Stimulated activated CD4-positive, alpha-beta T cell treated with anti-CD3 and anti-CD28 coated beads, Interleukin-4, amount 100 ng/mL, for 24 hours (primary cell): ENCODE measurements around the gene INPP5A.
A peak's percentile ranks its signal among the peaks of the same experiment; 100 is the strongest.
"Not testable (repeated sequence)": the region's sequence is repeated elsewhere in the genome, so short reads cannot be mapped to it uniquely, and the experiment has no call there.

ENCODE experiments used
- DNase-seq: peaks from one replicate; pipeline ENCODE4 v3.0.0-alpha.2; 2020

The INPP5A gene

DNA sequence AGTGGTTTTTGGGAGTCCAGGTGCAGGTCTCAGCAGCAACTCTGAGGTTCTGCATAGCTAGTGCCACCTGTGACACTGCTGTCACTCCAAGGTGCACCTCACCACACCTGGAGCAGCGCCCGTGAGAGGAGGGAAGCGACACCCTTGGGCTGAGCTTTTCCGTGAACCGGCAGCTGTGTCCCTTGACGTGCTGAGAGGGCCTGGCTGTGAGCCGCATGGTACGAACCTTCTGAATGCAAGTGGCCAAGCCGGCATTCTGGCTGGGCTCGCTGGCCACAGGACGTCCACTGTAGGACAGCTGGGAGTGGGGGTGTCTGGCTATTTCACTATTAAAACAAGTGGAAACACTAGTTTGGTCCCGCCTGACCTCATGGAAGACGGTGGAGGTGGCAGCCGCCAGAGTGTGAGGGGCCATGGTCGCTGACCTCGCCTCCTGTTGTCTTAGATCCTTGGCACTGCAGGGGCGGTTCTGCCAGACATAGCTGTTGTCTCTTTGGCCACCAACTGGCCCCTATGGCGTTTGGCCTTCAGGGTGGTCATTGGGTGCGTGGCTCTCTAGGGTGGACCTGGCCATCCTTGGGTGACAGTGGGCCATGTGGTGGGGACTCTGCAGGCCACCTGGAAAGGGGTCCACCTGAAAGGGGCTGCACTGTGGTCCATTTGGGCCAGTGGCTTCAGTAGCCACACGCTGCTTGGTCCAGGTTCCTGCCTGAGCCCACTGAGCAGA, 12.9 kb downstream of the INPP5A start:
- DNase-seq, result no peak

- DNase-seq, result no peak
Measured at GRCh38 chr10:132551093-132551807, 13.7 kb downstream of the INPP5A start.

- no peak for DNase-seq
Measured at GRCh38 chr10:132551808-132552130, 14.2 kb downstream of the INPP5A start.

- not testable (repeated sequence) for DNase-seq
Measured at GRCh38 chr10:132552635-132553034, 15.0 kb downstream of the INPP5A start.

- not testable (repeated sequence) for DNase-seq
Measured at GRCh38 chr10:132553568-132553967, 16.0 kb downstream of the INPP5A start.

GRCh38 chr10:132554053-132554990, 16.7 kb downstream of the INPP5A start:
- no peak for DNase-seq

- peak; percentile 35 for DNase-seq
Measured at GRCh38 chr10:132554991-132555647, 17.5 kb downstream of the INPP5A start.

GRCh38 chr10:132555648-132556575, 18.3 kb downstream of the INPP5A start:
- DNase-seq, result no peak

GRCh38 chr10:132556994-132557441, 19.4 kb downstream of the INPP5A start:
- DNase-seq, result no peak

DNA sequence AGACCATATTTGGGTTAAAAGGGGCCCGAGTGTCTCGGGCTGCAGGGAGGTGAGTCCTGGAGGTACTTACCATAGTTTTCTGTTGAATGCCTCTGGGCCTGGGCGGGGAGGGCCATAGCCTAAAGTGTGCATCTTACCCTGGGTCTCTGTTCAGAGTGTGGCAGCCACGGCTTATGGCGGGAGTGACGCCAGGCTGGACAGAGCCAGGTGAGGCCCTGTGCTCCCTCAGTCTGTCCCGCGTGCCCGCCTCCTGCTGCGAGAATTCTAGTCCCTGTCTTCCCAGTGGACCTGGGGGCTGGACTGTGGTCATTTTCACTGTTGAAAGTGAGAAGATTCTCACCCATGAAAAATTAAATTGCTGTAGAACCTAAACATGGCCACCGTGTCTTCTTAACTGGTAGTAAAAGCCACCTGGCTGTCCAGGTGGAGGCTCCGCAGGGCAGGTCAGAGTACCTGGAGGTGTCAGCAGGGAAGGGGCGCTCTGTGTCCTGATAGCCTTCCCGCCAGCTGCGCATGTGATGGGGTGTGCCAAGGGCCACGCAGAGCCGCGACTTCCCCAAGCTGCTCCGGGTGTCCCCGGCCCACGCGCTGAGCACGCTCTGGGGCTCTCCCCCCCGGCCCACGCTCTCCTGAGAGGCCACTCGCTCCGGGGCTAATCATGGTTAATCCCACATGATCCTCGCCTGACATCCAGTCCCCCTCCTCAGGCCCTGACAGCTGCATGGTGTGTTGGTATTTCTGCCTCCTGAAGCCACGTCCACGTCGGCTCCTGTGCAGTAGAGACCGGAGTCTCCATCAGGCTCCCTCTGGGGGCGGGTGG, 20.3 kb downstream of the INPP5A start:
- no peak for DNase-seq

- DNase-seq, result no peak
Measured at GRCh38 chr10:132558516-132559413, 21.2 kb downstream of the INPP5A start.

GRCh38 chr10:132559538-132559937, 22.0 kb downstream of the INPP5A start:
- no peak for DNase-seq

GRCh38 chr10:132560241-132560731, 22.7 kb downstream of the INPP5A start:
- DNase-seq, result no peak

DNA sequence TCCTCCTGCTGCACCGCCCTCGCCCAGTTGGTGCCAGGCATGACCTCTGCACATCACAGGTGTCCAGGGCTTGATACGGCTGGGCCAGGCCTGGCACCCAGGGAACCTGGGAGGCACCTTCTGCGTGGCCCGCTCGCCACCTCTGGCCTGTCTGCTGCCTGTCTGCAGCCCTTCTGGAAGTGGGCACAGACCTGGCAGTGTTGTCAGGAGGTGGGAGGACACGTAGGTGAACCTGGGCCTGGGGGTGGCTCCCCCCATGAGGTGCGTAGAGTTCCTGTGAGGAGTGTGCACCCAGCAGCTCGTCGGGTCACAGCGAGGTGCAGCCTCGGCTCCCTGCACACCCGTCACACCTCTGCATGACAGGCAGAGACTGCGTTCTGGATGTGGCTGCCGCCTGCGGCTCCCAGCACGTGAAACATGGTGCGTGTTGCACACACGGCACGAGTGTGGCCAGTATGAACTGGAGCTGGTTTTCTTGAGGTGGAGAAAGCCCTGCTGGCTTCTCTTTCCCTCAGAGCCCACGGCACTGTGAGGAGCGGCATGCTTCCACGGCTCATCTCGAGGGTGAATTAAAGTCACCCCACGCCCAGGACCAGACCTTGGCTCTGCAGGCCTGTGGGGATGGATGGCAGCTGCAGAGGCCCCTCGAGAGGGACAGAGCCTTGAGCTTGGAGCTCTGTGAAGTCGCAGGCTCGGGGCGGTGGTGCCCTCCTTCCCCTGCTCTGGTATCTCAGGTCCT, 24.8 kb downstream of the INPP5A start:
- DNase-seq, result no peak

GRCh38 chr10:132562916-132563456, 25.4 kb downstream of the INPP5A start:
- DNase-seq, result no peak

- DNase-seq, result no peak
Measured at GRCh38 chr10:132563485-132564248, 26.1 kb downstream of the INPP5A start.

GRCh38 chr10:132564249-132564605, 26.6 kb downstream of the INPP5A start:
- DNase-seq, result no peak

- DNase-seq, result no peak
Measured at GRCh38 chr10:132564690-132565089, 27.1 kb downstream of the INPP5A start.
